Left ventricle myocardium inferior (tissue), 1 donor: ENCODE results near the gene GATAD2B. TPM values are rescaled to one million over a fixed set of nuclear protein-coding genes. Genes with fewer than 3 reads are reported as not detected.

Experiments
- DNase-seq: peaks from one replicate; pipeline ENCODE4 v3.0.0-alpha.2; 2020
- H3K27ac ChIP-seq: fragments of 200-600 bp; replicated peaks from 2 replicates; pipeline ENCODE4 v1.8.0; 2021
- H3K27me3 ChIP-seq: fragments of 200-600 bp; 2 replicates; pipeline ENCODE4 v1.8.0; 2021; ENCODE audit warnings: low read depth
- H3K36me3 ChIP-seq: fragments of 200-600 bp; 2 replicates; pipeline ENCODE4 v1.8.0; 2021
- H3K4me1 ChIP-seq: fragments of 200-600 bp; 2 replicates; pipeline ENCODE4 v1.8.0; 2021
- H3K4me3 ChIP-seq: fragments of 200-600 bp; 2 replicates; pipeline ENCODE4 v1.8.0; 2021; ENCODE audit warnings: mild to moderate bottlenecking, moderate library complexity
- H3K9me3 ChIP-seq: fragments of 200-600 bp; replicated peaks from 2 replicates; pipeline ENCODE4 v1.8.0; 2021
- CTCF ChIP-seq: fragments of 200-600 bp; IDR thresholded peaks from 2 replicates; pipeline ENCODE4 v1.8.0; 2021; ENCODE audit warnings: antibody characterized with exemption, mild to moderate bottlenecking, borderline replicate concordance
- intact Hi-C: fragments of 100-400 bp; cut with micrococcal nuclease; formaldehyde crosslinking; loops from one replicate; pipeline ENCODE4 v1.11.0; 2022
- total RNA-seq: library from RNA; stranded (reverse); fragmentation: NEBNext Ultra II Directional; extraction: Animal tissue kit (Norgen Biotek cat#: 25700); gene quantifications from one replicate; pipeline ENCODE4 v1.2.1, GENCODE V29; 2021
- donor health status: DM: no; HTN: yes; CAD: no; lungs with severe emphysema.

Gene GATAD2B
- total RNA-seq, 1 donor from 2014 or later = 35.4 TPM

- Histone ChIP-seq H3K27ac (no peak overlapping the region), H3K4me3 (no peak overlapping the region), H3K9me3 (no peaks in the 10 kb centered on the region), H3K27me3 (no peaks in the 10 kb centered on the region), H3K4me1 (peaks cover 13% of the 10 kb centered on the region), H3K36me3 (no peaks in the 10 kb centered on the region)
- intact Hi-C loops = loop anchor here (10.0 kb wide), 1 partner anchor 186 kb away; the partner anchor contains the start of gene RAB13
- DNase-seq = no peak
- no peak for TF ChIP-seq CTCF
These were observed 124.3 kb downstream of the GATAD2B start for GRCh38 chr1:153798468-153798780.

GRCh38 chr1:153796786-153797659 is 125.7 kb downstream of the GATAD2B start:
- peak; percentile 97 for TF ChIP-seq CTCF
- Histone ChIP-seq H3K27ac (no peak overlapping the region), H3K4me1 (no peaks in the 10 kb centered on the region), H3K27me3 (no peaks in the 10 kb centered on the region), H3K4me3 (no peak overlapping the region), H3K36me3 (no peaks in the 10 kb centered on the region), H3K9me3 (no peaks in the 10 kb centered on the region)
- DNase-seq = peak; percentile 67
- intact Hi-C loops = loop anchor here (10.0 kb wide), 1 partner anchor 188 kb away; the partner anchor contains the start of gene RAB13

- Histone ChIP-seq H3K36me3 (no peaks in the 10 kb centered on the region), H3K4me1 (peaks cover 3% of the 10 kb centered on the region), H3K27me3 (no peaks in the 10 kb centered on the region), H3K4me3 (no peak overlapping the region), H3K27ac (no peak overlapping the region), H3K9me3 (no peaks in the 10 kb centered on the region)
- TF ChIP-seq CTCF = no peak
- DNase-seq = no peak
- intact Hi-C loops = loop anchor here (10.0 kb wide), 1 partner anchor 189 kb away; the partner anchor contains the start of gene RAB13
These were observed 126.6 kb downstream of the GATAD2B start for GRCh38 chr1:153795934-153796785.

DNA sequence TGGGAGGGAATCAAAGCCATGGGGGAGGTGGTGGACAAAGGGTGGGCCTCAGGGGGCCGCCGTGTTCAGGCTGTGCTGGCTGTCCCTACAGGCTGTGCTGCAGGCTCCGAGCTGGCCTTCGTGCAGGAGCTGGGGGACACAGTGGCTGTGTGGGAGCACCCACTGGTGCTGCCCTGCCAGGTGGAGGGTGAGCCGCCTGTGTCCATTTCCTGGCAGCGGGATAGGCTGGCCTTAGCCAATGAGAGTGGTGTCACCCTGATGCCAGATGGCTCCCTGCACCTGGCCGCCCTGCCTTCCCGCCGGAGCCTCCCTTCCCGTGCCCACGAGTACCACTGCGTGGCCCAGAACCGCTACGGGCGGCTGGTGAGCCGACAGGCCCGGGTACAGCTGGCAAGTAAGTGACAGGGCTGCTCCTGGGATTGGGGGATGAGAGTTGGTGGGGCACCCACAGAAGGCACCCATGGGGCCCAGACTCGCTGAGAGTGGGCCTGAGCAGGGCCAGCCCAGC is 127.4 kb downstream of the GATAD2B start:
- intact Hi-C loops = loop anchor here (10.0 kb wide), 1 partner anchor 189 kb away; the partner anchor contains the start of gene RAB13
- no peak for DNase-seq
- Histone ChIP-seq H3K27me3 (no peaks in the 10 kb centered on the region), H3K4me1 (peaks cover 10% of the 10 kb centered on the region), H3K9me3 (no peaks in the 10 kb centered on the region), H3K27ac (no peak overlapping the region), H3K4me3 (no peak overlapping the region), H3K36me3 (no peaks in the 10 kb centered on the region)
- TF ChIP-seq CTCF = no peak

DNA sequence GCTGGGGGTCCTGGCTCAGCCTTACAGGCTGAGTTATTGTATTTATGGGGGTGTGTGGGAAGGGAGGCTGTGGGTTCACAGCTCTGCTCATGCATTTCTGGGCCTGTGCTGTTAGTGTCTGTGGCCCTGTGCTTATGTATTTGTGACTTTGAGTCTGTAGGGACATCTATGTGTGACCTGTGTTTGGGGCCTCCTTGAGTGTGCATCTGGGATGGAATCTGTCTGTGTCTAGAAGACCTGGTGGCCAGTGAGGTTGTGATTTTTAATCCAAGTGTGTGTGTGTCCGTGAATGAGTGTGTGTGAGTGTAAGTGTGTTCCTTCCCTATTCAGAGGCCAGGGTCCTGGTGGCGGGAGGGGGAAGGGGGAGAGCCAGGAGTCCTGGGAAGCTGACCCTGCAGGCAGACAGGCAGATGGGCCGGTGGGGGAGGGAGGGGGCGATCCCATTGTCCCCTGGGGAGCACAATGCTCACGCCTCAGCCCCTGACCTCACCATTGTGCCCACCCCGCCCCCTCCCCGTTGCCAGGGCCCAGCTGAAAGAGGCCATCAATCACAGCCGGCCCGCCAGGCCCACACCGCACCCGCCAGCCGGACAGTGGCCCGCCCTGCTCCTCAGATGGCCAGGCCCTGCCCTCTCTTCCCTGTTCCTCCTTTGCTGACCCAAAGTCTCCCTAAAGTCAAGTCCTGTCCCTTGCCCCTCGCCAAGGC is 128.0 kb downstream of the GATAD2B start:
- Histone ChIP-seq H3K4me3 (no peak overlapping the region), H3K9me3 (no peaks in the 10 kb centered on the region), H3K36me3 (no peaks in the 10 kb centered on the region), H3K4me1 (peaks cover 17% of the 10 kb centered on the region), H3K27ac (no peak overlapping the region), H3K27me3 (no peaks in the 10 kb centered on the region)
- DNase-seq = no peak
- intact Hi-C loops = loop anchor here (10.0 kb wide), 1 partner anchor 190 kb away; the partner anchor contains the start of gene RAB13
- no peak for TF ChIP-seq CTCF
